B cell (primary cell): ENCODE measurements around the gene CMIP. TPM values are rescaled to one million over a fixed set of nuclear protein-coding genes. Genes with fewer than 3 reads are reported as not detected.
"Not testable (repeated sequence)": the region's sequence is repeated elsewhere in the genome, so short reads cannot be mapped to it uniquely, and the experiment has no call there.

Source experiments
- ATAC-seq: fragments of 200-7000 bp; cut with Tn5 transposase; one replicate; pipeline ENCODE4 v1.10.0; 2021; ENCODE audit warnings: low read depth, mild to moderate bottlenecking, moderate number of reproducible peaks, moderate library complexity
- CTCF ChIA-PET: fragments of 350-600 bp; sonication (Branson Sonifier 250); formaldehyde crosslinking; loops from one replicate; lab custom pipeline; 2021; ENCODE audit warnings: antibody characterized with exemption, inconsistent platforms; lab: Charles Lee
- POLR2A ChIA-PET: fragments of 350-600 bp; sonication (Branson Sonifier 250); formaldehyde crosslinking; loops from one replicate; lab custom pipeline; 2021; ENCODE audit warnings: antibody characterized with exemption; lab: Charles Lee
- DNase-seq: peaks from one replicate; pipeline ENCODE4 v3.0.0; 2013
- H2AFZ ChIP-seq: 2 replicates; pipeline ENCODE4 v1.6.1; 2012; ENCODE audit warnings: mild to moderate bottlenecking, low read depth, low read length; ENCODE audit not compliant: insufficient read depth, poor library complexity, severe bottlenecking
- H3K27ac ChIP-seq, 2 donors: 1 replicate in 1 of 2; 2 replicates in 1 of 2; pipeline ENCODE4 v1.5.1; 2012 to 2013; ENCODE audit warnings: low read length in 2 of 2, mild to moderate bottlenecking in 2 of 2, moderate library complexity in 1 of 2
- H3K27me3 ChIP-seq, 4 experiments: fragments of 200-600 bp in 1 of 4; sonication (generic) in 1 of 4; replicated peaks in 1 of 4; 1 replicate in 2 of 4; 2 replicates in 2 of 4; pipeline versions ENCODE4 v1.6.1 to v1.7.0; 2013 to 2016; ENCODE audit warnings: low read length in 3 of 4, mild to moderate bottlenecking in 2 of 4, mixed read lengths in 1 of 4, moderate library complexity in 1 of 4; ENCODE audit not compliant: insufficient read depth in 4 of 4, control insufficient read depth in 3 of 4; ENCODE audit errors: control extremely low read depth in 1 of 4
- H3K36me3 ChIP-seq, 2 experiments: replicated peaks in 1 of 2; 1 replicate in 1 of 2; 2 replicates in 1 of 2; pipeline versions ENCODE4 v1.6.1 to v1.7.1; 2013; ENCODE audit warnings: low read length in 1 of 2; ENCODE audit not compliant: insufficient read depth in 2 of 2, control insufficient read depth in 1 of 2; ENCODE audit errors: control extremely low read depth in 1 of 2, extremely low read depth in 1 of 2
- H3K4me1 ChIP-seq, 2 donors: fragments of 200-600 bp in 1 of 2; sonication (generic) in 1 of 2; 1 replicate in 1 of 2; 2 replicates in 1 of 2; pipeline versions ENCODE4 v1.5.1 to v1.6.1; 2013 to 2017; ENCODE audit warnings: low read length in 2 of 2; ENCODE audit not compliant: control insufficient read depth in 2 of 2, insufficient read depth in 2 of 2
- H3K4me2 ChIP-seq: replicated peaks from 2 replicates; pipeline ENCODE3; 2012; ENCODE audit warnings: mild to moderate bottlenecking, low read depth, low read length; ENCODE audit not compliant: poor library complexity, severe bottlenecking
- H3K4me3 ChIP-seq, 5 experiments: fragments of 200-600 bp in 1 of 5; sonication (generic) in 1 of 5; 1 replicate in 3 of 5; 2 replicates in 2 of 5; pipeline versions ENCODE4 v1.5.1 to v1.7.0; 2011 to 2016; ENCODE audit warnings: low read length in 4 of 5, mild to moderate bottlenecking in 4 of 5, low read depth in 2 of 5, control low read depth in 1 of 5, moderate library complexity in 1 of 5; ENCODE audit not compliant: insufficient read depth in 1 of 5; ENCODE audit errors: control extremely low read depth in 1 of 5, extremely low read depth in 1 of 5
- H3K79me2 ChIP-seq: fragments of 200-600 bp; sonication (generic); one replicate; pipeline ENCODE4 v1.6.0; 2016; ENCODE audit warnings: low read length; ENCODE audit not compliant: control insufficient read depth, insufficient read depth
- H3K9ac ChIP-seq: fragments of 200-600 bp; sonication (generic); 2 replicates; pipeline ENCODE4 v1.6.1; 2017; ENCODE audit warnings: mild to moderate bottlenecking, low read length, moderate library complexity
- H3K9me3 ChIP-seq, 3 donors: one replicate each; pipeline versions ENCODE4 v1.6.1 to v1.7.1; 2013; ENCODE audit warnings: low read length in 2 of 3; ENCODE audit not compliant: control insufficient read depth in 2 of 3, insufficient read depth in 1 of 3; ENCODE audit errors: control extremely low read depth in 1 of 3
- H4K20me1 ChIP-seq: 2 replicates; pipeline ENCODE4 v1.6.0; 2012; ENCODE audit warnings: mild to moderate bottlenecking, low read length; ENCODE audit not compliant: insufficient read depth, control insufficient read depth, poor library complexity, severe bottlenecking
- H3K27ac Mint-ChIP-seq: one replicate; pipeline ENCODE4 v1.8.0; 2021; ENCODE audit warnings: mixed read lengths
- H3K27me3 Mint-ChIP-seq: one replicate; pipeline ENCODE4 v1.8.0; 2021; ENCODE audit warnings: mixed read lengths
- H3K4me1 Mint-ChIP-seq: one replicate; pipeline ENCODE4 v1.8.0; 2021; ENCODE audit warnings: mixed read lengths
- H3K4me3 Mint-ChIP-seq: one replicate; pipeline ENCODE4 v1.8.0; 2021; ENCODE audit warnings: mixed read lengths
- H3K9me3 Mint-ChIP-seq: one replicate; pipeline ENCODE4 v1.8.0; 2022; ENCODE audit warnings: mixed read lengths; ENCODE audit not compliant: insufficient read depth
- EZH2 ChIP-seq: IDR thresholded peaks from 2 replicates; pipeline ENCODE4 v1.6.1; 2012; ENCODE audit warnings: borderline replicate concordance, low read depth, mild to moderate bottlenecking, moderate library complexity, low read length; ENCODE audit not compliant: insufficient read depth, poor library complexity, severe bottlenecking
- WGBS: methylation state at CpG from one replicate; pipeline ENCODE4 v1.1.5; 2013; ENCODE audit warnings: missing lambda C conversion rate; ENCODE audit not compliant: insufficient coverage; 5-methylcytosine and 5-hydroxymethylcytosine counted together
- intact Hi-C: fragments of 100-400 bp; cut with micrococcal nuclease; formaldehyde crosslinking; loops from one replicate; pipeline ENCODE4 v1.10.0; 2022
- polyA plus RNA-seq: library from polyadenylated mRNA; depleted of rRNA; stranded (reverse); fragments of >200 nt; gene quantifications from 2 replicates; pipeline ENCODE4 v1.2.3, GENCODE V29; 2012
- total RNA-seq, 2 donors: library from RNA; stranded (reverse); fragments of 120-200 nt in 1 of 2; gene quantifications; 1 replicate in 1 of 2; 2 replicates in 1 of 2; pipeline versions ENCODE4 v1.2.3 to v1.2.4, GENCODE V29; 2013 to 2022
- TF ChIP-seq, protein P1 (sequence below): fragments of 200-600 bp; IDR thresholded peaks from one replicate; pipeline ENCODE4 v1.8.0; 2022; ENCODE audit warnings: antibody characterized with exemption, mild to moderate bottlenecking

Gene CMIP
- total and polyA plus RNA-seq, 2 donors (not counting 1 experiment from before 2014, with no cell fraction given), result 27.1 to 155 TPM

- Histone ChIP-seq H2AFZ (peak overlapping the region; percentile 63), H3K36me3 (no peaks in the 10 kb centered on the region), H3K4me1 (peaks cover 0 to 9% of the 10 kb centered on the region in 2 donors), H3K27ac (no peak overlapping the region), H3K27me3 (peaks cover 0 to 7% (median 0%) of the 10 kb centered on the region in 4 experiments), H3K4me3 (peak overlapping the region in 4 of 5 experiments; percentile 16 to 45 (median 35)), H3K4me2 (peak overlapping the region; percentile 80), H3K9ac (peak overlapping the region; percentile 55), H3K9me3 (peaks cover 0 to 4% (median 0%) of the 10 kb centered on the region in 3 donors), H3K79me2 (peaks cover 8% of the 10 kb centered on the region), H4K20me1 (no peaks in the 10 kb centered on the region)
- Mint-ChIP-seq H3K4me1 (peaks cover 4% of the 10 kb centered on the region), H3K4me3 (peak overlapping the region; percentile 40), H3K27me3 (peaks cover 4% of the 10 kb centered on the region), H3K27ac (no peak overlapping the region), H3K9me3 (no peaks in the 10 kb centered on the region)
- intact Hi-C loops, result loop anchor here (1.0 to 5.0 kb wide), 8 partner anchors 37 to 335 kb away; partner anchors contain the start of gene CMIP
- 31% methylated on average over 37 of the region's 37 CpGs for WGBS
- ChIA-PET POLR2A (no interaction called here), CTCF (interaction anchor here (0.5 to 4.0 kb wide), 51 partner anchors 9 to 715 kb away, joined by 3 to 54 read pairs (median 4); no protein-coding TSS in a partner anchor)
- ATAC-seq, result peak; percentile 95
- peak; percentile 89 for DNase-seq
- no peak for TF ChIP-seq EZH2
- TF ChIP-seq, protein P1, sequence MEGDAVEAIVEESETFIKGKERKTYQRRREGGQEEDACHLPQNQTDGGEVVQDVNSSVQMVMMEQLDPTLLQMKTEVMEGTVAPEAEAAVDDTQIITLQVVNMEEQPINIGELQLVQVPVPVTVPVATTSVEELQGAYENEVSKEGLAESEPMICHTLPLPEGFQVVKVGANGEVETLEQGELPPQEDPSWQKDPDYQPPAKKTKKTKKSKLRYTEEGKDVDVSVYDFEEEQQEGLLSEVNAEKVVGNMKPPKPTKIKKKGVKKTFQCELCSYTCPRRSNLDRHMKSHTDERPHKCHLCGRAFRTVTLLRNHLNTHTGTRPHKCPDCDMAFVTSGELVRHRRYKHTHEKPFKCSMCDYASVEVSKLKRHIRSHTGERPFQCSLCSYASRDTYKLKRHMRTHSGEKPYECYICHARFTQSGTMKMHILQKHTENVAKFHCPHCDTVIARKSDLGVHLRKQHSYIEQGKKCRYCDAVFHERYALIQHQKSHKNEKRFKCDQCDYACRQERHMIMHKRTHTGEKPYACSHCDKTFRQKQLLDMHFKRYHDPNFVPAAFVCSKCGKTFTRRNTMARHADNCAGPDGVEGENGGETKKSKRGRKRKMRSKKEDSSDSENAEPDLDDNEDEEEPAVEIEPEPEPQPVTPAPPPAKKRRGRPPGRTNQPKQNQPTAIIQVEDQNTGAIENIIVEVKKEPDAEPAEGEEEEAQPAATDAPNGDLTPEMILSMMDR, result peak; percentile 97
Observed at GRCh38 chr16:81403601-81404391, 40.8 kb upstream of the CMIP start.

GRCh38 chr16:81405002-81405401 lies 39.6 kb upstream of the CMIP start:
- CTCF ChIA-PET, result interaction anchor here (1.0 to 4.0 kb wide), 18 partner anchors 8 to 335 kb away, joined by 3 to 54 read pairs (median 5); no protein-coding TSS in a partner anchor
- not testable (repeated sequence) for ATAC-seq

More at GRCh38 chr16:81405002-81405401, 39.6 kb upstream of the CMIP start:
- H3K4me2 ChIP-seq, POLR2A ChIA-PET, H3K4me3 ChIP-seq, H3K4me1 ChIP-seq, H3K4me3 Mint-ChIP-seq, H3K27ac Mint-ChIP-seq, H3K4me1 Mint-ChIP-seq, H3K9me3 ChIP-seq, H3K27ac ChIP-seq, H3K36me3 ChIP-seq, H3K79me2 ChIP-seq, H3K9ac ChIP-seq, H3K27me3 Mint-ChIP-seq, H3K9me3 Mint-ChIP-seq, H4K20me1 ChIP-seq, intact Hi-C loops, DNase-seq, H3K27me3 ChIP-seq, H2AFZ ChIP-seq: not testable (repeated sequence)
- no CpG with 5 or more reads among the region's 2 CpGs for WGBS
